Tibial nerve (tissue), 4 donors: ENCODE results near the gene ARHGAP11B.
A peak's percentile ranks its signal among the peaks of the same experiment; 100 is the strongest.
"Not testable (repeated sequence)": the region's sequence is repeated elsewhere in the genome, so short reads cannot be mapped to it uniquely, and the experiment has no call there.

Experiments
- DNase-seq, 2 donors: peaks; one replicate each; pipeline ENCODE4 v3.0.0-alpha.2; 2019; ENCODE audit warnings: low spot score in 2 of 2
- H3K27ac ChIP-seq, 4 donors: fragments of 200-600 bp; sonication (generic) in 3 of 4; one replicate each; pipeline ENCODE4 v1.5.1; 2017 to 2019; ENCODE audit warnings: mild to moderate bottlenecking in 1 of 4
- H3K27me3 ChIP-seq, 2 donors: fragments of 200-600 bp; sonication (generic) in 1 of 2; one replicate each; pipeline versions ENCODE4 v1.5.1 to v1.6.0; 2017 to 2019
- H3K36me3 ChIP-seq, 3 donors: fragments of 200-600 bp; sonication (generic); one replicate each; pipeline ENCODE4 v1.5.1; 2018 to 2019
- H3K4me1 ChIP-seq, 4 donors: fragments of 200-600 bp; sonication (generic) in 3 of 4; one replicate each; pipeline ENCODE4 v1.5.1; 2017 to 2019
- H3K4me3 ChIP-seq, 4 donors: fragments of 200-600 bp; sonication (generic) in 3 of 4; one replicate each; pipeline ENCODE4 v1.5.1; 2017 to 2019; ENCODE audit warnings: mild to moderate bottlenecking in 1 of 4, moderate library complexity in 1 of 4
- H3K9me3 ChIP-seq, 4 donors: fragments of 200-600 bp; sonication (generic) in 3 of 4; one replicate each; pipeline ENCODE4 v1.5.1; 2017 to 2019
- EP300 ChIP-seq, 2 donors: sonication (generic); formaldehyde crosslinking; IDR thresholded peaks; one replicate each; pipeline ENCODE4 v1.6.1; 2017; ENCODE audit warnings: antibody characterized with exemption in 2 of 2, mild to moderate bottlenecking in 1 of 2
- POLR2A ChIP-seq, 2 donors: fragments of 450-650 bp; IDR thresholded peaks; one replicate each; pipeline ENCODE4 v1.6.1; 2017; ENCODE audit warnings: antibody characterized with exemption in 2 of 2, mild to moderate bottlenecking in 2 of 2, moderate library complexity in 2 of 2
- WGBS, 2 donors: methylation state at CpG; one replicate each; pipeline ENCODE4 v1.1.5; 2018; 5-methylcytosine and 5-hydroxymethylcytosine counted together
- TF ChIP-seq, protein P1 (sequence below), 5 experiments: fragments of 200-600 bp in 3 of 5; fragments of 450-650 bp in 2 of 5; sonication (generic) in 3 of 5; IDR thresholded peaks; one replicate each; pipeline ENCODE4 v1.5.1; 2016 to 2019; ENCODE audit warnings: antibody characterized with exemption in 5 of 5, mild to moderate bottlenecking in 3 of 5, moderate library complexity in 2 of 5

ARHGAP11B gene

DNA sequence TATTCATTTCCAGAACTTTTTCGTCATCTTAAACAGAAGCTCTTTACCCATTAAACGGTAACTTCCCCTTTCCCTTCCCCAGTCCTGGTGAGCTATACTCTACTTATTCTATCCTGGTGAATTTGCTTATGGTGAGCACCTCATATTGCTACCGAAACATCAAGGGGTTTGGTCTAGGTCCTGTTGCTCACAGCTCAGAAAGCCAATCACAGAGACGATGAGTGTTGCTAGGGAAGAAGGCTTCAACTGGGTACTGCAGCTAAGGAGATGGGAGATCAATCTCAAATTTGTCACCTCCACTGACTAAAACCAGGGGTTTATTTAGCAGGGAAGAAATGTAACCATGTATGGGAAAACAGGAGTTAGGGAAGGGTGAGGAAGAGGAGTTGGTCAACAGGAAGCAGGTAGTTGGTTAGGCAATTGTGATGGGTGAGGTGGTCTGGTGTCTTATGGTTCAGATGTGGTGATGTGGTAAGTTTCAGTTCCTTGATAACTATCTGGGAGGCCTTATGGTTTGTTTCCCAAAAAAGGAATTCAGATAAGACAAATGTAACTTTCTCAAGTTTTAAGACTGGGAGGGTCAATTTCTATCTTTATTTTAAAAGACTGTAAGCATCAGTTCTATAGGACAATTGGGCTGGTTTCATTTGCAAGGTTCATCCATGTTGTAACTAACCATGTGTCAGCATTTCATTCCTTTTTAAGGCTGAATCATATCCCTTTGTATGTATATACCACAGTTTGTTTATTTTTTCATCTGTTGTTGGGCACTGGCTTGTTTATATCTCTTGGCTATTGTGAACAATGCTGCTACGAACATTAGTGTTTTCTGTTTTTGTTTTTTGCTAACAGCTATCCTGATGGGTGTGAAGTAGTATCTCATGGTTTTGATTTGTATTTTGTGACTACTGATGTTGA is 24.3 kb downstream of the ARHGAP11B start:
- Histone ChIP-seq H3K27ac (no peak overlapping the region), H3K36me3 (no peaks in the 10 kb centered on the region), H3K4me3 (no peak overlapping the region), H3K4me1 (no peaks in the 10 kb centered on the region), H3K9me3 (no peaks in the 10 kb centered on the region), H3K27me3 (no peaks in the 10 kb centered on the region)
- no peak for DNase-seq
- WGBS, 2 donors: 85 to 91% methylated on average over 5 of the region's 5 CpGs
- no peak for TF ChIP-seq POLR2A (IDR thresholded peaks at IDR 0.05)
- TF ChIP-seq EP300 (IDR thresholded peaks at IDR 0.05): no peak
- TF ChIP-seq, protein P1, sequence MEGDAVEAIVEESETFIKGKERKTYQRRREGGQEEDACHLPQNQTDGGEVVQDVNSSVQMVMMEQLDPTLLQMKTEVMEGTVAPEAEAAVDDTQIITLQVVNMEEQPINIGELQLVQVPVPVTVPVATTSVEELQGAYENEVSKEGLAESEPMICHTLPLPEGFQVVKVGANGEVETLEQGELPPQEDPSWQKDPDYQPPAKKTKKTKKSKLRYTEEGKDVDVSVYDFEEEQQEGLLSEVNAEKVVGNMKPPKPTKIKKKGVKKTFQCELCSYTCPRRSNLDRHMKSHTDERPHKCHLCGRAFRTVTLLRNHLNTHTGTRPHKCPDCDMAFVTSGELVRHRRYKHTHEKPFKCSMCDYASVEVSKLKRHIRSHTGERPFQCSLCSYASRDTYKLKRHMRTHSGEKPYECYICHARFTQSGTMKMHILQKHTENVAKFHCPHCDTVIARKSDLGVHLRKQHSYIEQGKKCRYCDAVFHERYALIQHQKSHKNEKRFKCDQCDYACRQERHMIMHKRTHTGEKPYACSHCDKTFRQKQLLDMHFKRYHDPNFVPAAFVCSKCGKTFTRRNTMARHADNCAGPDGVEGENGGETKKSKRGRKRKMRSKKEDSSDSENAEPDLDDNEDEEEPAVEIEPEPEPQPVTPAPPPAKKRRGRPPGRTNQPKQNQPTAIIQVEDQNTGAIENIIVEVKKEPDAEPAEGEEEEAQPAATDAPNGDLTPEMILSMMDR (IDR thresholded peaks at IDR 0.05): no peak

DNA sequence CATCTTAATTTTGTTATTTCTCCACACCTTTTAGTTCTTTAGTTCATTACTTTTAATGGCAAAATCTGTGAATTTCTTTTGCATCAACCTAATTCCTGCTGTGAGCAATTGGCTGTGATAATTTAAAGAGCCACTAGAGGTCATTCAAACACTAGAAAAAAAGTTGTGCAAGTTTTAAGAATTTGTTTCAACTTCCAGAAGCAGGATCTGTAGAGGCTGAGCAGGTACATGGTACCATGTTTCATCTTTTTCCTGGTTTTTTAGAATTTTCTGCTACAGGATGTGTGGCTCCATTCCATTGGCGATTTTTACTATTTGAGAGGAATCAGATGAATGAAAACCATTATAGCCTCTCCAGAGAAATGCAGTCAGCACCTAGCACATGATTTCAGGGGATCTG is 35.2 kb downstream of the ARHGAP11B start:
- 55 to 87% methylated on average over 1 of the region's 1 CpG for WGBS, 2 donors
- H3K9me3 ChIP-seq, H3K4me1 ChIP-seq, H3K4me3 ChIP-seq, H3K27ac ChIP-seq, DNase-seq, H3K27me3 ChIP-seq, H3K36me3 ChIP-seq: not testable (repeated sequence)
- TF ChIP-seq, protein P1 (IDR thresholded peaks at IDR 0.05): peak; percentile 37 to 56 (median 43)

GRCh38 chr15:30669621-30670020 is 43.7 kb downstream of the ARHGAP11B start:
- 74% methylated on average over 4 of the region's 4 CpGs for WGBS, 2 donors
- not testable (repeated sequence) for H3K36me3 ChIP-seq, H3K4me1 ChIP-seq

GRCh38 chr15:30670056-30670455 is 44.1 kb downstream of the ARHGAP11B start:
- 50 to 60% methylated on average over 2 of the region's 2 CpGs for WGBS, 2 donors
- H3K36me3 ChIP-seq: no peaks in the 10 kb centered on the region
- no peak overlapping the region for H3K4me3 ChIP-seq
- H3K27ac ChIP-seq: no peak overlapping the region
- DNase-seq: no peak
- H3K9me3 ChIP-seq: no peaks in the 10 kb centered on the region
- H3K4me1 ChIP-seq: no peaks in the 10 kb centered on the region
- no peaks in the 10 kb centered on the region for H3K27me3 ChIP-seq
- TF ChIP-seq, protein P1 (IDR thresholded peaks at IDR 0.05): no peak
- no peak for TF ChIP-seq POLR2A (IDR thresholded peaks at IDR 0.05)
- TF ChIP-seq EP300 (IDR thresholded peaks at IDR 0.05): no peak

More at GRCh38 chr15:30669621-30670020, 43.7 kb downstream of the ARHGAP11B start:
- H3K9me3 ChIP-seq, DNase-seq, H3K27ac ChIP-seq, H3K4me3 ChIP-seq, H3K27me3 ChIP-seq: not testable (repeated sequence)

DNA sequence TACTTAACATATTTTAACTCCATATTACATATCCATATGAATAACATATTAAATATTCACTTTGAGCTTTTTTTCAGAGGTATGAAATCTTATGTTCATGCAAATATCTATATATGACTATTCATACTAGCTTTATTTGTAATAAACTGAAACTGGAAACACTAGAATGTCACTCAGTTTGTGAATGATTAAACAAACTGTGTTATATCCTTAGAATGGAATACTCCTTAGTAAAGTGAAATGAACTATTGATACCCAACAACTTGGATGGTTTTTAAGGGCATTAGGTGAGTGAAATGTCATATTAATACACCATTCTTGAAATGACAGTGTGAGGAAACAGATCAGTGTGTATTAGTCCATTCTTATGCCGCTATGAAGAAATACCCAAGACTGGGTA is 45.4 kb downstream of the ARHGAP11B start:
- Histone ChIP-seq H3K27ac (no peak overlapping the region), H3K36me3 (no peaks in the 10 kb centered on the region), H3K4me3 (no peak overlapping the region), H3K27me3 (no peaks in the 10 kb centered on the region), H3K4me1 (no peaks in the 10 kb centered on the region), H3K9me3 (no peaks in the 10 kb centered on the region)
- no peak for DNase-seq
- no peak for TF ChIP-seq POLR2A (IDR thresholded peaks at IDR 0.05)
- TF ChIP-seq, protein P1 (IDR thresholded peaks at IDR 0.05): no peak
- TF ChIP-seq EP300 (IDR thresholded peaks at IDR 0.05): no peak
- WGBS, 2 donors: 93 to 100% methylated on average over 1 of the region's 1 CpG
